Mesenchymal stem cell (in vitro differentiated cells and primary cell): Measurements from ENCODE around the gene CDC42EP4.

Experiments used
- DNase-seq: peaks from one replicate; pipeline ENCODE4 v3.0.0-alpha.2; 2013
- H2AFZ ChIP-seq: one replicate; pipeline ENCODE4 v1.6.1; 2013; ENCODE audit warnings: low read depth, mild to moderate bottlenecking, control low read depth, inconsistent platforms, low read length, moderate library complexity
- H2AK5ac ChIP-seq: 2 replicates; pipeline ENCODE4 v1.6.1; 2013; ENCODE audit warnings: low read length, moderate library complexity, mild to moderate bottlenecking, inconsistent platforms; ENCODE audit not compliant: severe bottlenecking
- H2BK120ac ChIP-seq: one replicate; pipeline ENCODE4 v1.6.1; 2013; ENCODE audit warnings: low read depth, mild to moderate bottlenecking, inconsistent platforms, low read length, moderate library complexity
- H2BK12ac ChIP-seq, 2 experiments: one replicate each; pipeline ENCODE4 v1.6.1; 2013; ENCODE audit warnings: inconsistent platforms in 2 of 2, low read length in 2 of 2, mild to moderate bottlenecking in 2 of 2, moderate library complexity in 2 of 2, control low read depth in 1 of 2
- H2BK15ac ChIP-seq: one replicate; pipeline ENCODE4 v1.6.1; 2013; ENCODE audit warnings: mild to moderate bottlenecking, low read depth, inconsistent platforms; ENCODE audit not compliant: poor library complexity, severe bottlenecking
- H2BK5ac ChIP-seq: 2 replicates; pipeline ENCODE4 v1.6.1; 2013; ENCODE audit warnings: low read depth, mild to moderate bottlenecking, low read length, control low read depth, inconsistent platforms; ENCODE audit not compliant: poor library complexity, severe bottlenecking
- H3K14ac ChIP-seq, 2 experiments: one replicate each; pipeline ENCODE4 v1.6.1; 2013; ENCODE audit warnings: inconsistent platforms in 2 of 2, low read length in 2 of 2, control low read depth in 1 of 2, mild to moderate bottlenecking in 1 of 2, moderate library complexity in 1 of 2
- H3K18ac ChIP-seq, 2 experiments: one replicate each; pipeline ENCODE4 v1.6.1; 2013; ENCODE audit warnings: inconsistent platforms in 2 of 2, low read length in 2 of 2, control low read depth in 1 of 2, low read depth in 1 of 2, mild to moderate bottlenecking in 1 of 2
- H3K23ac ChIP-seq, 2 experiments: one replicate each; pipeline ENCODE4 v1.6.1; 2013; ENCODE audit warnings: inconsistent platforms in 2 of 2, low read length in 2 of 2, mild to moderate bottlenecking in 2 of 2, moderate library complexity in 2 of 2, control low read depth in 1 of 2
- H3K27ac ChIP-seq: 2 replicates; pipeline ENCODE4 v1.5.1; 2013; ENCODE audit warnings: mild to moderate bottlenecking, moderate library complexity, low read length, control low read depth, inconsistent platforms; ENCODE audit not compliant: poor library complexity, severe bottlenecking
- H3K27me3 ChIP-seq, 2 experiments: 2 replicates each; pipeline versions ENCODE4 v1.6.1 to v1.7.0; 2013; ENCODE audit warnings: low read length in 2 of 2, mild to moderate bottlenecking in 2 of 2, moderate library complexity in 2 of 2, control low read depth in 1 of 2, inconsistent platforms in 1 of 2; ENCODE audit not compliant: control insufficient read depth in 1 of 2, insufficient read depth in 1 of 2
- H3K36me3 ChIP-seq, 2 experiments: 2 replicates each; pipeline versions ENCODE4 v1.6.1 to v1.7.0; 2013; ENCODE audit warnings: low read length in 2 of 2, control low read depth in 1 of 2, inconsistent platforms in 1 of 2, low read depth in 1 of 2, mild to moderate bottlenecking in 1 of 2; ENCODE audit not compliant: insufficient read depth in 2 of 2, control insufficient read depth in 1 of 2
- H3K4ac ChIP-seq, 2 experiments: one replicate each; pipeline ENCODE4 v1.6.1; 2013; ENCODE audit warnings: inconsistent platforms in 2 of 2, low read length in 2 of 2, mild to moderate bottlenecking in 2 of 2, moderate library complexity in 2 of 2, control low read depth in 1 of 2, low read depth in 1 of 2
- H3K4me1 ChIP-seq: 2 replicates; pipeline ENCODE4 v1.6.1; 2013; ENCODE audit warnings: low read depth, low read length, control low read depth; ENCODE audit not compliant: control insufficient read depth, insufficient read depth
- H3K4me2 ChIP-seq: 2 replicates; pipeline ENCODE4 v1.6.1; 2013; ENCODE audit warnings: low read length, mild to moderate bottlenecking, inconsistent platforms; ENCODE audit not compliant: poor library complexity, severe bottlenecking
- H3K4me3 ChIP-seq, 2 experiments: 2 replicates each; pipeline versions ENCODE4 v1.5.1 to v1.7.0; 2013; ENCODE audit warnings: low read length in 2 of 2, mild to moderate bottlenecking in 2 of 2, control low read depth in 1 of 2, low read depth in 1 of 2; ENCODE audit not compliant: insufficient read depth in 1 of 2
- H3K79me1 ChIP-seq: replicated peaks from 2 replicates; pipeline ENCODE4 v1.6.1; 2013; ENCODE audit warnings: mild to moderate bottlenecking, control low read depth, low read length, inconsistent platforms; ENCODE audit not compliant: poor library complexity, severe bottlenecking
- H3K9ac ChIP-seq: 2 replicates; pipeline ENCODE4 v1.7.0; 2013; ENCODE audit warnings: mild to moderate bottlenecking, low read length, moderate library complexity
- H3K9me3 ChIP-seq: 2 replicates; pipeline ENCODE4 v1.7.0; 2013; ENCODE audit warnings: mild to moderate bottlenecking, low read length; ENCODE audit not compliant: control insufficient read depth
- H4K8ac ChIP-seq: one replicate; pipeline ENCODE4 v1.6.1; 2013; ENCODE audit warnings: inconsistent platforms, mild to moderate bottlenecking, low read length, moderate library complexity
- H4K91ac ChIP-seq: one replicate; pipeline ENCODE4 v1.6.1; 2013; ENCODE audit warnings: mild to moderate bottlenecking, low read length, inconsistent platforms
- WGBS: methylation state at CpG from one replicate; pipeline ENCODE4 v1.1.7; 2013; ENCODE audit warnings: mixed read lengths; 5-methylcytosine and 5-hydroxymethylcytosine counted together

CDC42EP4 gene

DNA sequence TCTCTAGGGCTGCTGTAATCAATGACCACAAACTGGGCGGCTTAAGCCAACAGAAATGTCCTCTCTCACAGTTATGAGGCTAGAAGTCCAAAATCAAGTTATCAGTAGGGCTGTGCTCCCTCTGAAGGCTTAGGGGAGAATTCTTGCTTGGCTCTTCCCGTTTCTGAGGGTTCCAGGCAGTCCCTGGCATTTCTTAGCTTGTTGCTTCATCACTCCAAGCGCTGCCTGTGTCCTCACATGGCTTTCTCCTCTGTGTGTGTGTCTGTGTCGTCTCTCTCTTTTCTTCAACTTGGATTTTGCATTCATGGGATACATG is 13.7 kb upstream of the CDC42EP4 start:
- H3K36me3 ChIP-seq, result no peaks in the 10 kb centered on the region
- no peak overlapping the region for H2BK120ac ChIP-seq
- no peak overlapping the region for H3K4ac ChIP-seq
- no peak overlapping the region for H2AFZ ChIP-seq
- no peaks in the 10 kb centered on the region for H3K27me3 ChIP-seq
- H3K9me3 ChIP-seq, result no peaks in the 10 kb centered on the region
- 74% methylated on average over 4 of the region's 4 CpGs for WGBS
- peak overlapping the region; percentile 37 for H3K9ac ChIP-seq
- DNase-seq, result peak; percentile 82
- H3K79me1 ChIP-seq, result no peaks in the 10 kb centered on the region
- H3K14ac ChIP-seq, result no peak overlapping the region
- H3K27ac ChIP-seq, result no peak overlapping the region
- no peak overlapping the region for H3K4me2 ChIP-seq
- H2AK5ac ChIP-seq, result no peak overlapping the region
- H4K91ac ChIP-seq, result no peak overlapping the region
- H3K23ac ChIP-seq, result no peak overlapping the region
- H3K18ac ChIP-seq, result no peak overlapping the region
- H3K4me1 ChIP-seq, result peaks cover 11% of the 10 kb centered on the region
- no peak overlapping the region for H2BK5ac ChIP-seq
- no peak overlapping the region for H2BK15ac ChIP-seq
- H2BK12ac ChIP-seq, result no peak overlapping the region
- peak overlapping the region in 1 of 2 experiments; percentile 3 for H3K4me3 ChIP-seq
- no peak overlapping the region for H4K8ac ChIP-seq

- Histone ChIP-seq H2AK5ac (no peak overlapping the region), H3K18ac (peak overlapping the region; percentile 55 to 68), H2BK15ac (peak overlapping the region; percentile 33), H3K79me1 (no peaks in the 10 kb centered on the region), H3K36me3 (no peaks in the 10 kb centered on the region), H3K14ac (no peak overlapping the region), H4K91ac (peak overlapping the region; percentile 57), H2BK5ac (no peak overlapping the region), H3K27me3 (no peaks in the 10 kb centered on the region), H3K27ac (no peak overlapping the region), H3K9ac (peak overlapping the region; percentile 79), H3K4ac (peak overlapping the region in 1 of 2 experiments; percentile 60), H4K8ac (peak overlapping the region; percentile 69), H3K23ac (no peak overlapping the region), H2BK120ac (no peak overlapping the region), H2BK12ac (peak overlapping the region; percentile 12 to 21), H3K4me3 (peak overlapping the region in 1 of 2 experiments; percentile 3), H3K4me2 (no peak overlapping the region), H3K9me3 (no peaks in the 10 kb centered on the region), H2AFZ (no peak overlapping the region), H3K4me1 (peaks cover 11% of the 10 kb centered on the region)
- DNase-seq, result no peak
- 68% methylated on average over 17 of the region's 17 CpGs for WGBS
Measured at GRCh38 chr17:73324711-73325526, 13.1 kb upstream of the CDC42EP4 start.

DNA sequence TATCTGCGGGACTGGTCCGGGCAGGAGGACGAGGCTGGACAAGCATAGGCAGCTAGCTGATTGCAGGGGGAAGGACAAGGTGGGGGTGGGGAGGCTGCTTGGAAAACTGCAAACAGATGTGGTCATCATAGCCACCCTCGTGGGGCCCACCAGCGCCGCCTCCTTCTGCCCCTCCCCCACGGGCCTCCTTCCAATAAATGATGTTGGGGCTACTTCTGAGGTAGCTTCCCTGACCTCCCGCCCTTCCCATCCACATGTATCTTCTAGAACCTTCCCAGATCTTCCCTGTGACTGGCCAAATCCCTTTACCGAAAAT is 12.3 kb upstream of the CDC42EP4 start:
- H2BK120ac ChIP-seq, result peak overlapping the region; percentile 78
- no peak overlapping the region for H2BK5ac ChIP-seq
- peak overlapping the region in 1 of 2 experiments; percentile 65 for H3K4me3 ChIP-seq
- H3K36me3 ChIP-seq, result no peaks in the 10 kb centered on the region
- no peak overlapping the region for H2AK5ac ChIP-seq
- peak overlapping the region; percentile 23 to 80 for H3K18ac ChIP-seq
- H4K91ac ChIP-seq, result peak overlapping the region; percentile 88
- peak overlapping the region in 1 of 2 experiments; percentile 75 for H2BK12ac ChIP-seq
- H3K23ac ChIP-seq, result no peak overlapping the region
- H2BK15ac ChIP-seq, result peak overlapping the region; percentile 74
- peak overlapping the region; percentile 89 for H4K8ac ChIP-seq
- H3K4ac ChIP-seq, result peak overlapping the region in 1 of 2 experiments; percentile 83
- no peaks in the 10 kb centered on the region for H3K27me3 ChIP-seq
- H3K27ac ChIP-seq, result no peak overlapping the region
- H3K14ac ChIP-seq, result peak overlapping the region in 1 of 2 experiments; percentile 14
- no peaks in the 10 kb centered on the region for H3K9me3 ChIP-seq
- no peak overlapping the region for H3K4me2 ChIP-seq
- WGBS, result 46% methylated on average over 9 of the region's 9 CpGs
- H2AFZ ChIP-seq, result no peak overlapping the region
- peak; percentile 59 for DNase-seq
- peaks cover 11% of the 10 kb centered on the region for H3K4me1 ChIP-seq
- no peaks in the 10 kb centered on the region for H3K79me1 ChIP-seq
- peak overlapping the region; percentile 79 for H3K9ac ChIP-seq

DNA sequence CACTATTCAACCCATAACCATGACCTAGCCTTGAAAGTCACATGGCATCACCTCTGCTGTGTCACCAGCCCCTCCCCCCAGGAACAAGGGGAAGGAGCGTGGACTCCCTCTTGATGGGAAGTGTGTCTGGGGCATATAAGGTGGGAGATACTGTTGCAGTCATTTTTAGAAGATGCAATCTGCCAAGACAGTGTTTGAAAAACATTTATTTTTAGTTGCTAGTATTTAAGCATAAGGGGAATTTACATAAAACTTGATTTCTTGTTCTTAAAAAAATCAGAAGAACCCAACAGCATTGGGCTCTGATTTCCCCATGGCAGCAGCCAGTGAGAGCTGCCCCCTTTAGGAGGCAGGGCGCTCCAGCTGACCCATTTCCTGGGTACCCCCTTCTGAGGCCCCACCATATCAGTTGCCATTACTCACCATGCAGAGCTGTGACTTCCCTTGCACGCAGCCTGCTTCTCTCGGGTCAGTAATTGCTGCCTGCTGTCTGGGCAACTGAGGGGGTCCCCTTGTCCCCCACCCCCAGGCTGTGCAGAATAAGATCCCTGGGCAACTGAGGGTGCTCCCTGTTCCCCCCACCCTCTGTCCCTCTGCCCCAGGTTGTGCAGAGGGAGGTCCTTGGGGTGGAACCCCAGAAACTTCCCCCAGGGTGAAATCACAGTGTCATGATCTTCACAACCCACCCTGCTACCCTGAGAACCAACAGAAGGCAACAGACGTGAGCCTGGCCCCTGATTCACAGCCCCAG is 11.8 kb upstream of the CDC42EP4 start:
- no peaks in the 10 kb centered on the region for H3K9me3 ChIP-seq
- peak; percentile 83 for DNase-seq
- no peaks in the 10 kb centered on the region for H3K36me3 ChIP-seq
- H2BK15ac ChIP-seq, result peak overlapping the region; percentile 26
- H3K18ac ChIP-seq, result peak overlapping the region; percentile 46 to 80
- H4K91ac ChIP-seq, result peak overlapping the region; percentile 88
- peak overlapping the region; percentile 79 for H3K9ac ChIP-seq
- peak overlapping the region in 1 of 2 experiments; percentile 19 for H3K14ac ChIP-seq
- H2BK12ac ChIP-seq, result peak overlapping the region; percentile 17 to 75
- no peaks in the 10 kb centered on the region for H3K27me3 ChIP-seq
- H4K8ac ChIP-seq, result peak overlapping the region; percentile 89
- no peak overlapping the region for H2AFZ ChIP-seq
- H3K27ac ChIP-seq, result no peak overlapping the region
- H3K23ac ChIP-seq, result no peak overlapping the region
- no peak overlapping the region for H3K4me2 ChIP-seq
- H3K4me3 ChIP-seq, result peak overlapping the region in 1 of 2 experiments; percentile 65
- H2BK5ac ChIP-seq, result no peak overlapping the region
- peak overlapping the region; percentile 22 to 83 for H3K4ac ChIP-seq
- no peaks in the 10 kb centered on the region for H3K79me1 ChIP-seq
- H2BK120ac ChIP-seq, result peak overlapping the region; percentile 78
- no peak overlapping the region for H2AK5ac ChIP-seq
- H3K4me1 ChIP-seq, result peaks cover 11% of the 10 kb centered on the region
- WGBS, result 34% methylated on average over 4 of the region's 5 CpGs
